Measurements from ENCODE around the gene CDC34.

- no peak for TF ChIP-seq TCF7L2 (IDR thresholded peaks at IDR 0.05; ENCODE audit: low read depth, low read length)
- peak; percentile 96 for TF ChIP-seq CTCF (IDR thresholded peaks at IDR 0.05)
- no peak for TF ChIP-seq POLR2AphosphoS5 (IDR thresholded peaks at IDR 0.05; ENCODE audit: low read depth, low read length)
These were observed 20.9 kb upstream of the CDC34 start for GRCh38 chr19:510606-511100.
